GM21723 (cell line): ENCODE data around the gene TRDN.

Experiments used
- ATAC-seq: cut with Tn5 transposase; IDR thresholded peaks from one replicate; pipeline ENCODE4 v1.9.1; 2021; ENCODE audit warnings: mild to moderate bottlenecking, moderate library complexity; ENCODE audit not compliant: unreplicated experiment

TRDN gene

GRCh38 chr6:123418071-123418470 lies 218.7 kb downstream of the TRDN start:
- ATAC-seq, result no peak

GRCh38 chr6:123417535-123417934 lies 219.2 kb downstream of the TRDN start:
- no peak for ATAC-seq

- ATAC-seq, result peak; percentile 96
Observed at GRCh38 chr6:123415844-123416468, 220.8 kb downstream of the TRDN start.

GRCh38 chr6:123404975-123405374 lies 231.8 kb downstream of the TRDN start:
- ATAC-seq, result no peak

GRCh38 chr6:123402052-123402451 lies 234.7 kb downstream of the TRDN start:
- ATAC-seq, result peak; percentile 99

- ATAC-seq, result no peak
Observed at GRCh38 chr6:123398072-123398471, 238.7 kb downstream of the TRDN start.

DNA sequence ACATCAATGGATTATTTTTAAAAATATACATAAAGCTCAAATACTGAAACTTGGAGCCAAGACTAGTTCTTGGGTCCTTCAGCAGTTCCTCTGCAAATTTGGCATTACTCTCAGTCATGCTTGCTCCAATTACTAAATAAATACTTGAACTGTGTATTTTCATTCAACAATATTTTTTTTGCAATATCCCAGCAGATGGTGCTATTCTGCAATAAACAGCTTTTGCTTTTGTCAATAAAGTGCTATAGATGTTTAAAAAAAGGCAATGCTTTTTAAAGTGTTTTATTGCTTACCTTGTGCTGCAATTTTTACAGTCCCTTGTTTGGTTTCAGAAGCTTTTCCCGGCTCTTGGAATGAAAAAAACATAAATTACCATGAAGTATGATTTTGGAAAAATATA lies 243.4 kb downstream of the TRDN start:
- ATAC-seq, result peak; percentile 50

- no peak for ATAC-seq
Observed at GRCh38 chr6:123383718-123384117, 253.0 kb downstream of the TRDN start.

- ATAC-seq, result peak; percentile 68
Observed at GRCh38 chr6:123380257-123380656, 256.5 kb downstream of the TRDN start.

GRCh38 chr6:123372737-123373136 lies 264.0 kb downstream of the TRDN start:
- no peak for ATAC-seq

DNA sequence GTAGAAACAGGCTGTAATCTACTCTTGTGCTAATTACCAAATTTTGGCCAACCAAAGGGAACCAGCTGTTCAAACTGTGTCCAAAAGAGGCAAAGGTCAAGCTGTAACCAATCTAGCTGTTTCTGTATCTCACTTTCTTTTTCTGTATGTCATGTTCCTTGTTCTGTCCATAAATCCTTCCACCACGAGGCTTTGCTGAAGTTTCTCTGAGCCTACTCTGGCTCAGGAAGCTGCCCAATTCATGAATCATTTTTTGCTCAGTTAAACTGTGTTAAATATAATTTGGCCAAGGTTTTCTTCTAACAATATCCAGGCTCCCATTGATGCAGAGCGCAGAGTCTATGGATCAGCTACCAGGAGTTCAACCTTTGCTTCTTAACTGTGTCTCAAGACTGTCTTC lies 272.8 kb downstream of the TRDN start:
- ATAC-seq, result no peak

DNA sequence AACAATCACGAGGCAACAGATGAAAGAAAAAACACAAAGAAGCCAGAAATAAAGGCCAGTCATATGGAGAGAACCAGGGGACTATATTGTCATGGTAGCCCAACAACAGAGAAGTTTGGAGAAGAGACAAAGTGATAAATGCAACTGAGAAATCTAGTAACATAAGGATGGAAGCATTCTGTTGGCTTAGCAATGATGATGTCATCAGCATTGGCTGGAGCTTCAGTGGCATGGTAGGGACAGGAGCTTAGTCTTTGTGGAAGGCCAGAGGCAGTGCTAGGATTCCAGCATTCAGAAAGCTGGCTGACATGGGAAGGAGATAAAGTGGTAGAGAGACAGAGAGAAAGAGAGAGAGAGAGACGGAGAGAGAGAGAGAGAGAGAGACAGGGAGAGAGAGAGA lies 276.4 kb downstream of the TRDN start:
- ATAC-seq, result no peak

DNA sequence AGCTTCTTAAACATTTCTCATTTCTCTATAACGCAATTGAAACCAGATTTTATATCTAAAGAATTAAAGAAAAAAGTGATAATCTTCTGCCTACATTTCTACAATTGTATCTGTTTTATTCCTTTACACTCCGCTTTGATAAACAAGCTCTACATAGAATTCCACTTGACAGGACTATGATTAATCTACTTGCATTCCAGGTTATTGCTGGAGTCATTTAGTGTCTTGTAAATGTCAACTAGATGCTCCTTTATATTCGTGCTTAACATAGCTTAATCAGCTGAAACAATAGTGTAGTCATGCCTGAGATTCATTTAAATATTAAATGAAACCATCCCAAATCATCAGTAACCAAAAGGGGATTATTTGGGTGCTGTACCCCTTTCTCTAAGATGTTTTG lies 284.0 kb downstream of the TRDN start:
- no peak for ATAC-seq

GRCh38 chr6:123352279-123352678 lies 284.5 kb downstream of the TRDN start:
- no peak for ATAC-seq

GRCh38 chr6:123343836-123344235 lies 292.9 kb downstream of the TRDN start:
- ATAC-seq, result no peak

DNA sequence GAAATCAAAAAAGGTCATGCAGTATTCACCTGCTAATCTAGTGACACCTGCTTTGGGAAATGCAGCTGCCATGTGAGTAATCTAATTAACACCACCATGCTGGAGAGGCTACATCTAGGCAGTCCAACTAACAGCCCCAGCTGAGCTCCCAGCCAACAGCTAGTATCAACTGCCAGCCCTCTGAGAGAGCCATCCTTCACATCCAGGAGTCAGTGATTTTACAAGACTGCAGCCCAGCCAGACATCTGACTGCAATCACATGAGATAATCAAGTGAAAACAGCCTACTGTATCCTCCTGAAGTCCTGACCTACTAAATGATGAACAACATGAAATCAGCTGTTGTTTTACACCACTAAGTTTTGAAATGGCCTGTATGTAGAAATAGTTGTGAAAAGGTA lies 298.4 kb downstream of the TRDN start:
- no peak for ATAC-seq

GRCh38 chr6:123333000-123333756 lies 303.6 kb downstream of the TRDN start:
- ATAC-seq, result no peak

GRCh38 chr6:123332070-123332469 lies 304.7 kb downstream of the TRDN start:
- ATAC-seq, result no peak

DNA sequence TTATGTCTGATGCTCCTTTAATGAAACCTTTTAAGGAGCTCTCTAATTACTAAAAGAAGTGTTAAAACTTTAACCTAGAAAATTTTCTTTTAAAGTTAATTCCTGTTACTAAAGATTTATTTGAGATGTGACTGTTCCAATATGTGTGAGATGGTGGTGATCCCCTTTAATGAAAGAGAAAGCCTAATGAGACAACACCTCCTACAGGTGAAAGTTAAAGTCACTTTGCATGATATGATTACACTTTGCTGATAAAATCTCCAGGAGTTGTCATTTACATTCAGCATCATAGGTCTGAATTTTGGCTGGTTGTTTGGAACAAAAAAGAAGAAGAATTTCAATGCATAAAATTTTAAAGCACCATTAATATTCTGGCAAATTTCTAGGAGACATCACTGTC lies 307.4 kb downstream of the TRDN start:
- no peak for ATAC-seq

- no peak for ATAC-seq
Observed at GRCh38 chr6:123323452-123324329, 313.1 kb downstream of the TRDN start.

DNA sequence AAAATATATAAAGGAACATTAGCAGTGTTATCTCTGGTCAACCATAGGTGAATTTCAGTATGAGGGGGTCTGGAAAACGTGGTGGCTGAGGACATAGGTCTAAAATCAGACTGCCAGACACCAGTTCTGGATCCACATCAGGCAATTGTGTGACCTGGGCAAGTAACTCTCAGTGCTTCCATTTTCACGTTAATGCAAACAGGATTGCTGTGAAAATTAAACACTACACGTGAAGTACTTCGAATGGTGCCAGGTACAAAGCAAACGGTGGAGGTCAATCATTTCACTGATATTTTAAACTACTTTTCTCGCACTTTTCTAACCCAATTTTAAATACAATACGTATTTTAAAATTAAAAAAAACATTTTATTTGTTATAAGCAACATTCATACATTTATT lies 315.7 kb downstream of the TRDN start:
- no peak for ATAC-seq
